HepG2 (cell line): ENCODE measurements around the gene ARHGEF26. TPM values are rescaled to one million over a fixed set of nuclear protein-coding genes. Genes with fewer than 3 reads are reported as not detected.
A peak's percentile ranks its signal among the peaks of the same experiment; 100 is the strongest.

Source experiments
- ADNP ChIP-seq: sonication (generic); formaldehyde crosslinking; IDR thresholded peaks from 2 replicates; pipeline ENCODE4 v1.4.0; 2020; ENCODE audit warnings: missing genetic modification reagents
- AGO1 ChIP-seq: fragments of 200-400 bp; formaldehyde crosslinking; IDR thresholded peaks from 2 replicates; pipeline ENCODE4 v1.6.1; 2017; ENCODE audit warnings: mild to moderate bottlenecking, low read depth, low read length, moderate library complexity; ENCODE audit not compliant: poor library complexity, severe bottlenecking
- ARNT2 ChIP-seq: sonication (generic); formaldehyde crosslinking; IDR thresholded peaks from 2 replicates; pipeline ENCODE4 v1.8.0; 2022; ENCODE audit warnings: mild to moderate bottlenecking, low read depth, missing genetic modification reagents, moderate library complexity
- CBX5 ChIP-seq: sonication (generic); formaldehyde crosslinking; IDR thresholded peaks from 2 replicates; pipeline ENCODE4 v1.4.0; 2020; ENCODE audit warnings: missing genetic modification reagents, borderline replicate concordance
- DMAP1 ChIP-seq: IDR thresholded peaks from 2 replicates; pipeline ENCODE4 v1.6.1; 2016
- E2F5 ChIP-seq: sonication (generic); formaldehyde crosslinking; conservative IDR thresholded peaks from 2 replicates; pipeline ENCODE4 v1.4.0; 2020; ENCODE audit warnings: missing genetic modification reagents
- ETV6 ChIP-seq: sonication (generic); formaldehyde crosslinking; conservative IDR thresholded peaks from 2 replicates; pipeline ENCODE4 v1.4.0; 2020; ENCODE audit warnings: missing genetic modification reagents
- FOXK2 ChIP-seq: fragments of 450-650 bp; IDR thresholded peaks from 2 replicates; pipeline ENCODE4 v1.6.1; 2016
- GATAD1 ChIP-seq: IDR thresholded peaks from 2 replicates; pipeline ENCODE4 v1.6.1; 2016; ENCODE audit warnings: missing genetic modification reagents, missing compliant biosample characterization
- GTF3A ChIP-seq: sonication (generic); formaldehyde crosslinking; conservative IDR thresholded peaks from 2 replicates; pipeline ENCODE4 v1.4.0; 2020; ENCODE audit warnings: mild to moderate bottlenecking, missing genetic modification reagents
- HNF4A ChIP-seq: sonication (generic); formaldehyde crosslinking; IDR thresholded peaks from 2 replicates; pipeline ENCODE4 v1.4.0; 2020; ENCODE audit warnings: missing genetic modification reagents
- KAT2B ChIP-seq: fragments of 150-350 bp; IDR thresholded peaks from 2 replicates; pipeline ENCODE4 v1.6.1; 2014; ENCODE audit warnings: low read depth, low read length, borderline replicate concordance
- MAX ChIP-seq: IDR thresholded peaks from 2 replicates; pipeline ENCODE4 v1.6.1; 2012; ENCODE audit warnings: inconsistent platforms
- NPAS2 ChIP-seq: sonication (generic); formaldehyde crosslinking; IDR thresholded peaks from 2 replicates; pipeline ENCODE4 v1.8.0; 2022; ENCODE audit warnings: mild to moderate bottlenecking, missing genetic modification reagents, borderline replicate concordance
- NR2F6 ChIP-seq, 2 experiments: IDR thresholded peaks; 2 replicates each; pipeline ENCODE4 v1.6.1; 2016; ENCODE audit warnings: antibody characterized with exemption in 1 of 2, mild to moderate bottlenecking in 1 of 2
- RARG ChIP-seq: sonication (generic); formaldehyde crosslinking; IDR thresholded peaks from 2 replicates; pipeline ENCODE4 v1.4.0; 2020; ENCODE audit warnings: low read depth, mild to moderate bottlenecking, missing genetic modification reagents
- SMAD3 ChIP-seq: sonication (generic); formaldehyde crosslinking; IDR thresholded peaks from 2 replicates; pipeline ENCODE4 v1.4.0; 2020; ENCODE audit warnings: missing genetic modification reagents
- SNAPC4 ChIP-seq: sonication (generic); formaldehyde crosslinking; IDR thresholded peaks from 2 replicates; pipeline ENCODE4 v1.4.0; 2020; ENCODE audit warnings: mild to moderate bottlenecking, missing genetic modification reagents
- SOX5 ChIP-seq: IDR thresholded peaks from 2 replicates; pipeline ENCODE4 v1.6.1; 2016; ENCODE audit warnings: borderline replicate concordance
- TEAD3 ChIP-seq: optimal IDR thresholded peaks from 2 replicates; pipeline ENCODE3; 2016; ENCODE audit warnings: borderline replicate concordance
- THAP11 ChIP-seq: IDR thresholded peaks from 2 replicates; pipeline ENCODE4 v1.6.1; 2016; ENCODE audit warnings: missing biosample characterization, missing genetic modification reagents
- TMF1 ChIP-seq: sonication (generic); formaldehyde crosslinking; IDR thresholded peaks from 2 replicates; pipeline ENCODE4 v1.8.1; 2022; ENCODE audit warnings: low read depth, missing genetic modification reagents
- TSC22D2 ChIP-seq: sonication (generic); formaldehyde crosslinking; IDR thresholded peaks from 2 replicates; pipeline ENCODE4 v1.5.1; 2020; ENCODE audit warnings: missing genetic modification reagents, mild to moderate bottlenecking, borderline replicate concordance
- ZNF232 ChIP-seq: sonication (generic); formaldehyde crosslinking; IDR thresholded peaks from 2 replicates; pipeline ENCODE4 v1.4.0; 2020; ENCODE audit warnings: missing genetic modification reagents, borderline replicate concordance
- ZNF672 ChIP-seq: sonication (generic); formaldehyde crosslinking; IDR thresholded peaks from 2 replicates; pipeline ENCODE4 v1.8.1; 2022; ENCODE audit warnings: missing genetic modification reagents
- ZNF704 ChIP-seq: sonication (generic); formaldehyde crosslinking; IDR thresholded peaks from 2 replicates; pipeline ENCODE4 v1.8.1; 2023; ENCODE audit warnings: mild to moderate bottlenecking, inconsistent platforms, moderate library complexity, missing genetic modification reagents, borderline replicate concordance
- polyA plus RNA-seq, 8 experiments: library from polyadenylated mRNA; depleted of rRNA in 3 of 8; stranded (reverse) in 7 of 8; unstranded in 1 of 8; fragments of >200 nt; fragmentation: Illumina TruSeq in 4 of 8; extraction: Trizol in 4 of 8; gene quantifications; 2 replicates each; pipeline versions ENCODE4 v1.2.1 to v1.2.3, GENCODE V29; 2011 to 2016; ENCODE audit warnings: low read depth in 4 of 8, missing spikeins in 1 of 8, mixed read lengths in 1 of 8; ENCODE audit not compliant: insufficient read depth in 1 of 8
- total RNA-seq, 5 experiments: library from RNA; depleted of rRNA; stranded (reverse); fragments of >200 nt; fragmentation: Illumina TruSeq; extraction: Trizol; gene quantifications; 2 replicates each; pipeline ENCODE4 v1.2.3, GENCODE V29; 2016; ENCODE audit warnings: low read depth in 1 of 5

Gene ARHGEF26
- total and polyA plus RNA-seq, 2 of the 13 experiments (the other 11 are each of a cell fraction or from before 2014, with no cell fraction given) = 0.74 to 6.1 TPM

- TF ChIP-seq HNF4A (CRISPR knock-in tag) (peak; percentile 97), E2F5 (CRISPR knock-in tag) (no peak), ETV6 (CRISPR knock-in tag) (no peak), ZNF704 (CRISPR knock-in tag) (no peak), TSC22D2 (CRISPR knock-in tag) (peak; percentile 79; the same call in 1 of the 2 replicates), NR2F6 (IDR thresholded peaks at IDR 0.05) (peak; percentile 66; the same call in 1 of the 2 replicates), NR2F6 (CRISPR knock-in tag; IDR thresholded peaks at IDR 0.05) (peak; percentile 68), AGO1 (no peak), GTF3A (CRISPR knock-in tag) (no peak), ZNF232 (CRISPR knock-in tag) (no peak), THAP11 (CRISPR knock-in tag) (peak; percentile 61), TMF1 (no peak), MAX (peak; percentile 43), ARNT2 (CRISPR knock-in tag) (peak; percentile 43; the same call in 1 of the 2 replicates), FOXK2 (no peak; the same call in 1 of the 2 replicates), NPAS2 (CRISPR knock-in tag) (no peak), ADNP (CRISPR knock-in tag) (no peak), SOX5 (peak; percentile 97), GATAD1 (CRISPR knock-in tag) (peak; percentile 46; the same call in 1 of the 2 replicates), SMAD3 (peak; percentile 91), KAT2B (peak; percentile 57; the same call in 1 of the 2 replicates), ZNF672 (CRISPR knock-in tag) (no peak), SNAPC4 (CRISPR knock-in tag) (no peak), DMAP1 (CRISPR knock-in tag) (peak; percentile 47), CBX5 (CRISPR knock-in tag) (0 out of 2 replicates have a peak, but pooled peaks have one; percentile 35), TEAD3 (CRISPR knock-in tag) (peak; percentile 77), RARG (CRISPR knock-in tag) (no peak)
Measured at GRCh38 chr3:154139996-154140436, 18.8 kb downstream of the ARHGEF26 start (continued).
